HG03520 (cell line): ENCODE results near the gene PIK3CB.
A peak's percentile ranks its signal among the peaks of the same experiment; 100 is the strongest.
"Not testable (repeated sequence)": the region's sequence is repeated elsewhere in the genome, so short reads cannot be mapped to it uniquely, and the experiment has no call there.

Experiments
- ATAC-seq: cut with Tn5 transposase; IDR thresholded peaks from one replicate; pipeline ENCODE4 v1.9.1; 2021; ENCODE audit warnings: mild to moderate bottlenecking, moderate library complexity; ENCODE audit not compliant: unreplicated experiment

PIK3CB gene

GRCh38 chr3:138848696-138849095 lies 14.0 kb upstream of the PIK3CB start:
- no peak for ATAC-seq

- ATAC-seq, result not testable (repeated sequence)
Measured at GRCh38 chr3:138846824-138847223, 12.1 kb upstream of the PIK3CB start.

- no peak for ATAC-seq
Measured at GRCh38 chr3:138846262-138846791, 11.6 kb upstream of the PIK3CB start.

GRCh38 chr3:138845771-138846173 lies 11.0 kb upstream of the PIK3CB start:
- no peak for ATAC-seq

- ATAC-seq, result no peak
Measured at GRCh38 chr3:138845181-138845601, 10.5 kb upstream of the PIK3CB start.

- ATAC-seq, result no peak
Measured at GRCh38 chr3:138842483-138843188, 7.9 kb upstream of the PIK3CB start.

- ATAC-seq, result not testable (repeated sequence)
Measured at GRCh38 chr3:138838385-138838784, 3.7 kb upstream of the PIK3CB start.

- ATAC-seq, result not testable (repeated sequence)
Measured at GRCh38 chr3:138835846-138836245, 1.1 kb upstream of the PIK3CB start.

- ATAC-seq, result no peak
Measured at GRCh38 chr3:138835397-138835757, 649 bp upstream of the PIK3CB start.

- ATAC-seq, result peak; percentile 41
Measured at GRCh38 chr3:138833899-138834595, 681 bp downstream of the PIK3CB start.

GRCh38 chr3:138832473-138833057 lies 2.2 kb downstream of the PIK3CB start:
- ATAC-seq, result not testable (repeated sequence)

GRCh38 chr3:138829886-138830510 lies 4.7 kb downstream of the PIK3CB start:
- no peak for ATAC-seq

- no peak for ATAC-seq
Measured at GRCh38 chr3:138829097-138829496, 5.6 kb downstream of the PIK3CB start.

GRCh38 chr3:138827222-138827621 lies 7.5 kb downstream of the PIK3CB start:
- ATAC-seq, result no peak

GRCh38 chr3:138825336-138825735 lies 9.4 kb downstream of the PIK3CB start:
- no peak for ATAC-seq

GRCh38 chr3:138824114-138824506 lies 10.6 kb downstream of the PIK3CB start:
- no peak for ATAC-seq

GRCh38 chr3:138820379-138820778 lies 14.3 kb downstream of the PIK3CB start:
- ATAC-seq, result not testable (repeated sequence)

- ATAC-seq, result no peak
Measured at GRCh38 chr3:138818185-138818860, 16.4 kb downstream of the PIK3CB start.

- no peak for ATAC-seq
Measured at GRCh38 chr3:138817695-138818094, 17.0 kb downstream of the PIK3CB start.

- ATAC-seq, result no peak
Measured at GRCh38 chr3:138812806-138813205, 21.9 kb downstream of the PIK3CB start.
